NCI-H524 (cell line): ENCODE data around the gene RPLP2.
A peak's percentile ranks its signal among the peaks of the same experiment; 100 is the strongest.

Experiments used
- DNase-seq, 2 experiments: peaks; one replicate each; lab custom pipeline; 2025; lab: John Stamatoyannopoulos, UW

The RPLP2 gene

GRCh38 chr11:773830-774229 is 35.9 kb upstream of the RPLP2 start:
- DNase-seq = no peak

GRCh38 chr11:774873-775592 is 34.7 kb upstream of the RPLP2 start:
- DNase-seq = no peak

- no peak for DNase-seq
Observed at GRCh38 chr11:776263-776560, 33.6 kb upstream of the RPLP2 start.

GRCh38 chr11:776561-777287 is 33.0 kb upstream of the RPLP2 start:
- DNase-seq = no peak

GRCh38 chr11:777288-778255 is 32.2 kb upstream of the RPLP2 start, which contains the start of gene GATD1:
Gene GATD1 (minus strand): TSS chr11:777487. CDS start chr11:777462, 25 bp downstream.
- peak; percentile 50 to 77 for DNase-seq

GRCh38 chr11:778976-779954 is 30.5 kb upstream of the RPLP2 start:
- no peak for DNase-seq

GRCh38 chr11:779955-780532 is 29.7 kb upstream of the RPLP2 start:
- DNase-seq = no peak

- no peak for DNase-seq
Observed at GRCh38 chr11:782264-783174, 27.2 kb upstream of the RPLP2 start.

GRCh38 chr11:783581-784015 is 26.2 kb upstream of the RPLP2 start:
- DNase-seq = peak; percentile 93 to 94

- DNase-seq = peak; percentile 50 to 72
Observed at GRCh38 chr11:786235-787083, 23.3 kb upstream of the RPLP2 start.

- DNase-seq = no peak
Observed at GRCh38 chr11:787084-787675, 22.6 kb upstream of the RPLP2 start.

- no peak for DNase-seq
Observed at GRCh38 chr11:788009-788640, 21.6 kb upstream of the RPLP2 start.

- no peak for DNase-seq
Observed at GRCh38 chr11:788953-789940, 20.5 kb upstream of the RPLP2 start.

GRCh38 chr11:789943-790342 is 19.8 kb upstream of the RPLP2 start, which contains the start of gene CEND1:
Gene CEND1 (minus strand): TSS chr11:790090. CDS start chr11:788576, 1,514 bp downstream.
- DNase-seq = peak in 1 of 2 experiments; percentile 53

GRCh38 chr11:790721-791564 is 18.8 kb upstream of the RPLP2 start:
- DNase-seq = no peak
